ENCODE measurements around the gene ZSWIM1.
A peak's percentile ranks its signal among the peaks of the same experiment; 100 is the strongest.

ZSWIM1 gene

GRCh38 chr20:45880988-45881788 lies at the start of gene ZSWIM1:
Gene ZSWIM1, plus strand, starts transcription at chr20:45881227. Its CDS starts 1,366 bp downstream, at chr20:45882593.
- Histone ChIP-seq H3K9me3 (ENCODE audit: control insufficient read depth, low read length) (no peaks in the 10 kb centered on the region), H3K4me1 (ENCODE audit: control insufficient read depth, insufficient read depth, low read length) (peaks cover 29% of the 10 kb centered on the region), H3K4me3 (ENCODE audit: low read length) (peak within 1 kb of the TSS; percentile 99), H3K27me3 (replicated peaks; ENCODE audit: control insufficient read depth, insufficient read depth, low read length) (no peaks in the 10 kb centered on the region), H3K9ac (ENCODE audit: low read length) (peak within 1 kb of the TSS; percentile 97), H3K36me3 (ENCODE audit: control insufficient read depth, insufficient read depth, low read length, severe bottlenecking) (peaks cover 27% of the 10 kb centered on the region)
- peak; percentile 100 for DNase-seq (ENCODE audit: low read depth)

- H3K4me3 ChIP-seq (ENCODE audit: low read length), result peak overlapping the region; percentile 91
- H3K36me3 ChIP-seq (ENCODE audit: control insufficient read depth, insufficient read depth, low read length, severe bottlenecking), result peaks cover 8% of the 10 kb centered on the region
- H3K27me3 ChIP-seq (replicated peaks; ENCODE audit: control insufficient read depth, insufficient read depth, low read length), result no peaks in the 10 kb centered on the region
- peaks cover 44% of the 10 kb centered on the region for H3K4me1 ChIP-seq (ENCODE audit: control insufficient read depth, insufficient read depth, low read length)
- H3K9ac ChIP-seq (ENCODE audit: low read length), result peak overlapping the region; percentile 97
- DNase-seq (ENCODE audit: low read depth), result no peak
- no peaks in the 10 kb centered on the region for H3K9me3 ChIP-seq (ENCODE audit: control insufficient read depth, low read length)
These were observed 48.4 kb upstream of the ZSWIM1 start for GRCh38 chr20:45832619-45833018.

- DNase-seq (ENCODE audit: low read depth), result peak; percentile 93
- peaks cover 11% of the 10 kb centered on the region for H3K36me3 ChIP-seq (ENCODE audit: control insufficient read depth, insufficient read depth, low read length, severe bottlenecking)
- H3K4me3 ChIP-seq (ENCODE audit: low read length), result peak within 1 kb of the TSS; percentile 91
- H3K9me3 ChIP-seq (ENCODE audit: control insufficient read depth, low read length), result no peaks in the 10 kb centered on the region
- H3K4me1 ChIP-seq (ENCODE audit: control insufficient read depth, insufficient read depth, low read length), result peaks cover 40% of the 10 kb centered on the region
- H3K9ac ChIP-seq (ENCODE audit: low read length), result peak within 1 kb of the TSS; percentile 97
- no peaks in the 10 kb centered on the region for H3K27me3 ChIP-seq (replicated peaks; ENCODE audit: control insufficient read depth, insufficient read depth, low read length)
These were observed 47.8 kb upstream of the ZSWIM1 start, which contains the start of gene SNX21 for GRCh38 chr20:45833030-45833882. Gene SNX21, plus strand, starts transcription at chr20:45833799. Its CDS starts 121 bp downstream, at chr20:45833920.

- H3K4me3 ChIP-seq (ENCODE audit: low read length), result peak overlapping the region; percentile 91
- H3K27me3 ChIP-seq (replicated peaks; ENCODE audit: control insufficient read depth, insufficient read depth, low read length), result no peaks in the 10 kb centered on the region
- peaks cover 17% of the 10 kb centered on the region for H3K36me3 ChIP-seq (ENCODE audit: control insufficient read depth, insufficient read depth, low read length, severe bottlenecking)
- H3K9me3 ChIP-seq (ENCODE audit: control insufficient read depth, low read length), result no peaks in the 10 kb centered on the region
- H3K9ac ChIP-seq (ENCODE audit: low read length), result peak overlapping the region; percentile 97
- DNase-seq (ENCODE audit: low read depth), result peak; percentile 79
- H3K4me1 ChIP-seq (ENCODE audit: control insufficient read depth, insufficient read depth, low read length), result peaks cover 34% of the 10 kb centered on the region
These were observed 46.9 kb upstream of the ZSWIM1 start for GRCh38 chr20:45833883-45834796.

GRCh38 chr20:45834797-45835161 lies 46.2 kb upstream of the ZSWIM1 start:
- H3K36me3 ChIP-seq (ENCODE audit: control insufficient read depth, insufficient read depth, low read length, severe bottlenecking), result peaks cover 20% of the 10 kb centered on the region
- no peak for DNase-seq (ENCODE audit: low read depth)
- no peaks in the 10 kb centered on the region for H3K27me3 ChIP-seq (replicated peaks; ENCODE audit: control insufficient read depth, insufficient read depth, low read length)
- H3K9me3 ChIP-seq (ENCODE audit: control insufficient read depth, low read length), result no peaks in the 10 kb centered on the region
- peak overlapping the region; percentile 97 for H3K9ac ChIP-seq (ENCODE audit: low read length)
- H3K4me3 ChIP-seq (ENCODE audit: low read length), result peak overlapping the region; percentile 91
- H3K4me1 ChIP-seq (ENCODE audit: control insufficient read depth, insufficient read depth, low read length), result peaks cover 34% of the 10 kb centered on the region

- Histone ChIP-seq H3K9ac (ENCODE audit: low read length) (peak overlapping the region; percentile 97), H3K27me3 (replicated peaks; ENCODE audit: control insufficient read depth, insufficient read depth, low read length) (no peaks in the 10 kb centered on the region), H3K9me3 (ENCODE audit: control insufficient read depth, low read length) (no peaks in the 10 kb centered on the region), H3K4me1 (ENCODE audit: control insufficient read depth, insufficient read depth, low read length) (peaks cover 34% of the 10 kb centered on the region), H3K4me3 (ENCODE audit: low read length) (peak overlapping the region; percentile 91), H3K36me3 (ENCODE audit: control insufficient read depth, insufficient read depth, low read length, severe bottlenecking) (peaks cover 25% of the 10 kb centered on the region)
- no peak for DNase-seq (ENCODE audit: low read depth)
These were observed 45.7 kb upstream of the ZSWIM1 start for GRCh38 chr20:45835329-45835765.

- Histone ChIP-seq H3K36me3 (ENCODE audit: control insufficient read depth, insufficient read depth, low read length, severe bottlenecking) (peaks cover 30% of the 10 kb centered on the region), H3K4me1 (ENCODE audit: control insufficient read depth, insufficient read depth, low read length) (peaks cover 36% of the 10 kb centered on the region), H3K4me3 (ENCODE audit: low read length) (peak overlapping the region; percentile 91), H3K9ac (ENCODE audit: low read length) (peak overlapping the region; percentile 97), H3K9me3 (ENCODE audit: control insufficient read depth, low read length) (no peaks in the 10 kb centered on the region), H3K27me3 (replicated peaks; ENCODE audit: control insufficient read depth, insufficient read depth, low read length) (no peaks in the 10 kb centered on the region)
- DNase-seq (ENCODE audit: low read depth), result peak; percentile 54
These were observed 45.2 kb upstream of the ZSWIM1 start for GRCh38 chr20:45835825-45836224.

GRCh38 chr20:45836841-45837240 lies 44.2 kb upstream of the ZSWIM1 start:
- H3K4me3 ChIP-seq (ENCODE audit: low read length), result peak overlapping the region; percentile 91
- H3K4me1 ChIP-seq (ENCODE audit: control insufficient read depth, insufficient read depth, low read length), result peaks cover 46% of the 10 kb centered on the region
- no peak for DNase-seq (ENCODE audit: low read depth)
- H3K27me3 ChIP-seq (replicated peaks; ENCODE audit: control insufficient read depth, insufficient read depth, low read length), result no peaks in the 10 kb centered on the region
- peak overlapping the region; percentile 54 for H3K9ac ChIP-seq (ENCODE audit: low read length)
- H3K9me3 ChIP-seq (ENCODE audit: control insufficient read depth, low read length), result no peaks in the 10 kb centered on the region
- peaks cover 40% of the 10 kb centered on the region for H3K36me3 ChIP-seq (ENCODE audit: control insufficient read depth, insufficient read depth, low read length, severe bottlenecking)

- no peak overlapping the region for H3K4me3 ChIP-seq (ENCODE audit: low read length)
- peaks cover 42% of the 10 kb centered on the region for H3K4me1 ChIP-seq (ENCODE audit: control insufficient read depth, insufficient read depth, low read length)
- no peaks in the 10 kb centered on the region for H3K9me3 ChIP-seq (ENCODE audit: control insufficient read depth, low read length)
- DNase-seq (ENCODE audit: low read depth), result no peak
- no peaks in the 10 kb centered on the region for H3K27me3 ChIP-seq (replicated peaks; ENCODE audit: control insufficient read depth, insufficient read depth, low read length)
- H3K36me3 ChIP-seq (ENCODE audit: control insufficient read depth, insufficient read depth, low read length, severe bottlenecking), result peaks cover 72% of the 10 kb centered on the region
- peak overlapping the region; percentile 27 for H3K9ac ChIP-seq (ENCODE audit: low read length)
These were observed 40.3 kb upstream of the ZSWIM1 start for GRCh38 chr20:45840700-45841198.

- Histone ChIP-seq H3K9me3 (ENCODE audit: control insufficient read depth, low read length) (no peaks in the 10 kb centered on the region), H3K36me3 (ENCODE audit: control insufficient read depth, insufficient read depth, low read length, severe bottlenecking) (peaks cover 78% of the 10 kb centered on the region), H3K9ac (ENCODE audit: low read length) (peak overlapping the region; percentile 27), H3K4me3 (ENCODE audit: low read length) (no peak overlapping the region), H3K4me1 (ENCODE audit: control insufficient read depth, insufficient read depth, low read length) (peaks cover 40% of the 10 kb centered on the region), H3K27me3 (replicated peaks; ENCODE audit: control insufficient read depth, insufficient read depth, low read length) (no peaks in the 10 kb centered on the region)
- no peak for DNase-seq (ENCODE audit: low read depth)
These were observed 39.5 kb upstream of the ZSWIM1 start for GRCh38 chr20:45841407-45842129.
